Measurements from ENCODE around the gene SPO11.

SPO11 gene

DNA sequence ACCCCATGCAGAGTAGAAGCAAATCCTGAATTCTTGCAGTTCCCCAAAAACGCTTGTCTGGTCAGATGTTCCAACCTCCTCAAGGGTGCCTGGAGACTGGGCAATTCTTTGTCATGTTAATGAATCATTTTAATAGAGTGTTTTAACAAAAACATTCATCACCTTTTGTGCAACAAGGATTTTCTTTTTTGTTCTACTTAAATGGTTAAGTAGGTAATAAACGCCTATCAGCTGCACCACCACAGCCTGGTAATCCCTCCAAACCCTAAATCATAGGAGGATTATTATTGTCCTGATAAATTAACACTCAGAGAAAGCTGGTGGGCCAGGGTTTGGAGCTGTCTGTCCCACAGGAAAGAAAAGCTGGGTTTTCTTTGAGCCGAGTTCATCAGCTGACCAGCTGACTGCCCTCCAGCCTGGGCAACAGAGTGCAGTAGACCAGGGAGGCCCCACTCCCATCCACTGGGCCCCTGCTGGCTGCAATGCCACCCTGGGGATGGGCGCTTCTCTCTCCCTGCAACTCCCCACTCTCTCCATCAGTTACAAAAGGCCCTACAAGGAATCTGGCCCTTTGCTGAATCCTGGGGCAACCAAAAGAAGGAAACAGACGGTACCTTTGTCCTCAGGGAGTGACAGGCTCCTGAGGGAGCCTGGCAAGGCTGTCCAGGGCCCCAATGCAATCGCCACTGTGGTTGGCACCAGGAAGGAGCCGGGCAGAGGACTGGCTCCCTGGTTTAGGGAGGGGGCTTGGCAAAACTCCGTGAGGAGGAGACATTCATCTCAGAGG lies 40.0 kb upstream of the SPO11 start:
- no peaks in the 10 kb centered on the region for H4K20me1 ChIP-seq
- H3K9ac ChIP-seq: no peak overlapping the region
- no peak overlapping the region for H3K4me2 ChIP-seq
- no peak for TF ChIP-seq Cebpa-rat (IDR thresholded peaks at IDR 0.05)
- H3K4me3 ChIP-seq: no peak overlapping the region
- H3K27ac ChIP-seq: no peak overlapping the region
- peaks cover 26% of the 10 kb centered on the region for H3K4me1 ChIP-seq
- H3K36me3 ChIP-seq: no peaks in the 10 kb centered on the region
- H3K27me3 ChIP-seq: no peaks in the 10 kb centered on the region
- H3K9me3 ChIP-seq: no peaks in the 10 kb centered on the region

DNA sequence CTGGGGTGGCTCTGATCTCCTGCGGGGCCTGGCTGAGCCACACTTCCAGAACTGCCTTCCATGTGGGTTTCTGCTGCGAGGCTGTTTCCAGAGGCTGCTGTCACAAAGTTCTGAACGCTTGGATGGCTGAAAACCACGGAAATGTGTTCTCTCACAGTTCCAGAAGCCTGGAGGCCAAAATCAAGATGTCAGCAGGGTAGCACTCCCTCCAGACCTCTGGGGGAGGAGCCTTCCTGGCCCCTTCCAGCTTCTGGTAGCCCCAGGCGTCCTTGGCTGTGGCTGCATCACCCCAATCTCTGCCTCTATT lies 39.5 kb upstream of the SPO11 start:
- Histone ChIP-seq H3K9ac (no peak overlapping the region), H3K4me1 (peaks cover 20% of the 10 kb centered on the region), H3K4me2 (no peak overlapping the region), H3K27ac (no peak overlapping the region), H3K36me3 (no peaks in the 10 kb centered on the region), H4K20me1 (no peaks in the 10 kb centered on the region), H3K9me3 (no peaks in the 10 kb centered on the region), H3K4me3 (no peak overlapping the region), H3K27me3 (no peaks in the 10 kb centered on the region)
- TF ChIP-seq Cebpa-rat (IDR thresholded peaks at IDR 0.05): no peak

DNA sequence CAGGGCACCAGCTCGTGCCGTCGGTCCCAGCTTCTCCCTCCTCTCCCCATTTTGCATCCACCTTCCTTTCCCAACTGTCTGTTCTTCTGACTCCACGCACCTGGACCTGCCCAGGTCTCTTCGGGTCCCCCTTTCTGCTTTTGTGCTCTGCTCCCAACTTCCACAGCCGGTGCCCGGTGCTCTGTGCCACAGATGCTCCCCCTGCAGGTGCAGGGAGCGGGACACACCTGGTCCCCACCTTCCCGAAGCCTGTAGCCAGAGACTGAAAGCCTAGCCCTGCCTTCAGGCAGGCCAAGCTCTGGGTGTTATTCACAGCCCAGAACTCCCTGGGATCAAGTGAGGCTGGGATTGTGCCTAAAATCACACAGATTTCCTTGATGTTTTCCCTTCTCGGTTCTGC lies 38.6 kb upstream of the SPO11 start:
- H4K20me1 ChIP-seq: no peaks in the 10 kb centered on the region
- H3K4me1 ChIP-seq: peaks cover 12% of the 10 kb centered on the region
- H3K27me3 ChIP-seq: no peaks in the 10 kb centered on the region
- no peaks in the 10 kb centered on the region for H3K9me3 ChIP-seq
- H3K27ac ChIP-seq: no peak overlapping the region
- no peak overlapping the region for H3K9ac ChIP-seq
- H3K4me3 ChIP-seq: no peak overlapping the region
- H3K36me3 ChIP-seq: no peaks in the 10 kb centered on the region
- TF ChIP-seq Cebpa-rat (IDR thresholded peaks at IDR 0.05): no peak
- H3K4me2 ChIP-seq: no peak overlapping the region

DNA sequence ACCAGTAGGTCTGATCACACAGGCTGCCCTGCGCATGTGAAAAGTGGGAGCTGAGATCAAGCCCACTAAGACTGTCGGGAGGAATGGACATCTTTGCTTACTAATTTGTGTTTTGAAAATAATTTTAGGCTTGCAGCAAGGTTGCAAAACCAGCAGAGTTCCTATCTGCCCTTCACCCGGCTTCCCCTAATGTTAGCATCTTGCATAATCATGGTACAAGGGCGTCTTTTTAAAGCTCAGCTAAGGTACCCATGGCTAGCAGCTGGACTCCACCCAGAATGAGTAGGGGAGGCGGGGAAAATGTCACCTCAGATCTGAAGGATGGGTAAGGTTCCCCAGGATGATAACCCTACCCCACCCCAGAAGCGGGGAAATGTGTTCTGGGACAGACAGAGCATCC lies 37.9 kb upstream of the SPO11 start:
- no peaks in the 10 kb centered on the region for H3K36me3 ChIP-seq
- no peak overlapping the region for H3K9ac ChIP-seq
- no peak for TF ChIP-seq Cebpa-rat (IDR thresholded peaks at IDR 0.05)
- H3K4me3 ChIP-seq: no peak overlapping the region
- no peak overlapping the region for H3K27ac ChIP-seq
- H3K4me2 ChIP-seq: peak overlapping the region; percentile 47
- H3K9me3 ChIP-seq: no peaks in the 10 kb centered on the region
- peaks cover 12% of the 10 kb centered on the region for H3K4me1 ChIP-seq
- H3K27me3 ChIP-seq: no peaks in the 10 kb centered on the region
- H4K20me1 ChIP-seq: no peaks in the 10 kb centered on the region

DNA sequence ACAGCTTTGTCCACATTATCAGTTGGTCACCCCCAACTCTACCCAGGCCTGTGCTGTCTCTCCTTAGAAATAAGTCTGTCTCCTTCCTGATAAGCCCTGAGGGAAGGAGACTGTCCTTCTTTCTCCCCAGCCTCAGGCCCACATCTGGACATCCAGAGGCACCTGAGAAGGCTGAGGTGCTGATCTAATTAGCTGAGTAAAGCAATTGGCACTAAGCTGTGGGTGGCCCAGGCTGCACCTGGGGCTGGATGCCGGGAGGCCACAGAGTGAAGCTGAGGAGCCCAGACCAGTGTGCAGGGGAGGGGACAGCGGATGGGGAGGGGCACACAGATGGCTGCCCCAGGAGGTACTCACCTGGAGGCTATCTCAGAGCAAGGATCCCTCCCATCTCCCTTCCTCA lies 37.0 kb upstream of the SPO11 start:
- peak overlapping the region; percentile 47 for H3K4me2 ChIP-seq
- H3K4me3 ChIP-seq: no peak overlapping the region
- no peak for TF ChIP-seq Cebpa-rat (IDR thresholded peaks at IDR 0.05)
- H3K36me3 ChIP-seq: no peaks in the 10 kb centered on the region
- no peak overlapping the region for H3K9ac ChIP-seq
- peaks cover 12% of the 10 kb centered on the region for H3K4me1 ChIP-seq
- no peaks in the 10 kb centered on the region for H3K9me3 ChIP-seq
- H4K20me1 ChIP-seq: no peaks in the 10 kb centered on the region
- H3K27me3 ChIP-seq: no peaks in the 10 kb centered on the region
- no peak overlapping the region for H3K27ac ChIP-seq

DNA sequence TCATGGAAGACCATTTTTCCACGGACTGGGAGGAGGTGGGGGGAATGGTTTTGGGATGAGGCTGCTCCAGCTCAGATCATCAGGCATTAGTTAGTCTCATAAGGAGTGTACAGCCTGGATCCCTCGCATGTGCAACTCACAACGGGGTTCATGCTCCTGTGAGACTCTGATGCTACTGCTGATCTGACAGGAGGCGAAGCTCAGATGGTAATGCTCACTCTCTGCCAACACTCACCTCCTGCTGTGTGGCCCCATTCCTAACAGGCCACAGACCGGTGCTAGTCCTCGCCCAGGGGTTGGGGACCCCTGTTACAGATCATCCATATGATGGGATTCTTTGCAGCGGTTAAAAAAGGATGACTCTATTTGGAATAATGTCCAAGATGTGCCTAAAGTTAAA lies 35.6 kb upstream of the SPO11 start:
- Histone ChIP-seq H3K9ac (no peak overlapping the region), H4K20me1 (no peaks in the 10 kb centered on the region), H3K9me3 (no peaks in the 10 kb centered on the region), H3K4me2 (no peak overlapping the region), H3K36me3 (no peaks in the 10 kb centered on the region), H3K27ac (no peak overlapping the region), H3K4me1 (peaks cover 12% of the 10 kb centered on the region), H3K4me3 (no peak overlapping the region), H3K27me3 (no peaks in the 10 kb centered on the region)
- no peak for TF ChIP-seq Cebpa-rat (IDR thresholded peaks at IDR 0.05)

DNA sequence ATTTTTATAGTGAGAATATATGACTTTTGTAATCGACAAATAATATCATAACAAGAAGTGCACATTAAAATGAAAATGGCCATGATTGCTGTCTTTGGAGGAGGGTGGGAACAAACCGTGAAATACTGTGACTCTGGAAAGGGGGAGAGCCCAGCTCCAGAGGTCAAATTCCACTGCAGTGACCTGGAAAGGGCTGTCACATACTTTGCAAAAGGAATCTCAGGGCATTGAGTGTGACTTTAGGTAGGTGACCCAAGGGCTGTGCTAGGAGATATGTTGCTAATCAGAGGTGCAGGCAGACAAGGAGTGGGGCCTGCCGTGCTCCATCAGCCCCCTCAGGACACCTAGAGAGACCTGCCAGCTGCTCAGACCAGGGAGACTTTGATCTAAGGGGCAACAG lies 35.1 kb upstream of the SPO11 start:
- no peaks in the 10 kb centered on the region for H4K20me1 ChIP-seq
- H3K27me3 ChIP-seq: no peaks in the 10 kb centered on the region
- H3K9ac ChIP-seq: no peak overlapping the region
- H3K27ac ChIP-seq: no peak overlapping the region
- no peak overlapping the region for H3K4me3 ChIP-seq
- peaks cover 12% of the 10 kb centered on the region for H3K4me1 ChIP-seq
- TF ChIP-seq Cebpa-rat (IDR thresholded peaks at IDR 0.05): no peak
- H3K9me3 ChIP-seq: no peaks in the 10 kb centered on the region
- H3K4me2 ChIP-seq: no peak overlapping the region
- H3K36me3 ChIP-seq: no peaks in the 10 kb centered on the region

DNA sequence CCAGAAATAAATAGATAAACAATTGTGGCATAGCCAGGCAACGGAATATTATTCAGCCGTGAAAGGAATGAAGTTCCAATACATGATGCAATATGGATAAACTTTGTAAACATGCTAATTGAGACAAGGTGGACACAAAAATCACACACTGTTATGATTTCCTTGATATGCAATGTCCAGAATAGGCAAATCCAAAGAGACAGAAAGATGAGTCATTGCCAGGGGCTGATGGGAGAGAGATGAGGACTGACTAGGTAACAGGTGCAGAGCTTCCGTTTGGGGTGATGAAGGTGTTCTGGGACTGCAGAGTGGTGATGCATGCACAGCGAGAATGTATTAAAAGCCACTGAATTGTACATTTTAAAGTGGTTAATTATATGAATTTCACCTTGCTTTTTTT lies 31.1 kb upstream of the SPO11 start:
- no peak overlapping the region for H3K4me2 ChIP-seq
- TF ChIP-seq Cebpa-rat (IDR thresholded peaks at IDR 0.05): no peak

DNA sequence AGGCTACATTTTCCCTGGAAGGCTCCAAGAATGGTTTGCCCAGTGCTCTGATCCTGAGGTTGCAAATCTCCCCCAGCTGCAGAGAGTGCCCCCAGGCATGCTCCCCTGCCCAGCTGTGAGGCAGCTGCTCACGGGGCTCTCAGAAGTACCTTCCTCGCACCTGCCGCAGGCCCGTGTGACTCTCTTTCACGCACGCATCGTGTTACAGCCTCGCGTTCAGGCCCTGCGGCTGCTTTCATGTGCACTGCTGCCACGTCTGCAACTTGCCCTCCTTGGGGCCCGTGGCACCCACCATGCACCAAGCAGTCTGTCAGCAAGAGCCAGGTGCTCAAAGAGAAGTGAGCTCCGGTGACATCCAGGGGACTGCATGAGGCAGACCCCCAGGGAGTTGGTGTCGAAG lies 28.6 kb upstream of the SPO11 start:
- Histone ChIP-seq H3K27me3 (no peaks in the 10 kb centered on the region), H3K4me2 (no peak overlapping the region), H3K27ac (no peak overlapping the region), H3K4me3 (no peak overlapping the region), H3K36me3 (no peaks in the 10 kb centered on the region), H3K4me1 (peaks cover 16% of the 10 kb centered on the region; the same call in 1 of the 2 replicates), H3K9ac (no peak overlapping the region), H4K20me1 (no peaks in the 10 kb centered on the region), H3K9me3 (no peaks in the 10 kb centered on the region)
- TF ChIP-seq Cebpa-rat (IDR thresholded peaks at IDR 0.05): no peak

More for the DNA sequence above, 31.1 kb upstream of the SPO11 start:
- no peak overlapping the region for H3K4me3 ChIP-seq
- H3K27ac ChIP-seq: no peak overlapping the region
- H3K9ac ChIP-seq: no peak overlapping the region
- no peaks in the 10 kb centered on the region for H3K36me3 ChIP-seq
- no peaks in the 10 kb centered on the region for H4K20me1 ChIP-seq
- no peaks in the 10 kb centered on the region for H3K27me3 ChIP-seq
- peaks cover 7% of the 10 kb centered on the region; the same call in 1 of the 2 replicates for H3K4me1 ChIP-seq
- no peaks in the 10 kb centered on the region for H3K9me3 ChIP-seq

DNA sequence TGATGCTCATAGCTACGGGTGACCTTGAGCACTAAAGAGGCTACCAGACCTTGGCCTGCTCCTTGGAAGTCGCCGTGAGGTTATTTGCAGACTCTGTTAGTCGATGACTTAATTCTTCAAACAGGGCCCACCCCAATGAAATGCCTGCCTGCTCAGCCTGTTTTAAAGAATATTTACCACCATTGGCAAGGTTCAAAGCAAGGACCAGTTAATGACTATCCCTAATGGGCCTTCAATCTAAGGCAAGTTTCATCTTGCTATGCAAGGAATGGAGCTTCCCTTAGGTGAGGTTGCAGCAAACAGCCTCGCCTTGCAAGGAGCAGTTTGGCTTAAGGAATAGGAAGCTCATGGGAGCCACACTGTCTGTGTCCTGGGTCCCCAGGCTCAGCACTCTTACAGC lies 22.9 kb upstream of the SPO11 start:
- TF ChIP-seq Cebpa-rat (IDR thresholded peaks at IDR 0.05): no peak
- Histone ChIP-seq H3K4me2 (no peak overlapping the region), H3K9me3 (no peaks in the 10 kb centered on the region), H3K4me3 (no peak overlapping the region), H4K20me1 (no peaks in the 10 kb centered on the region), H3K27me3 (no peaks in the 10 kb centered on the region), H3K27ac (no peak overlapping the region), H3K4me1 (peaks cover 29% of the 10 kb centered on the region), H3K9ac (no peak overlapping the region), H3K36me3 (no peaks in the 10 kb centered on the region)

Data from BLaER1 (cell line).